SU-DHL-6 (cell line): ENCODE results near the gene ECHS1.

Experiments
- CTCF ChIP-seq: fragments of 200-600 bp; sonication (generic); IDR thresholded peaks from one replicate; pipeline ENCODE4 v1.5.1; 2017; ENCODE audit warnings: antibody characterized with exemption, mild to moderate bottlenecking, low read length, moderate library complexity; ENCODE audit not compliant: insufficient read depth, poor library complexity, severe bottlenecking
- EZH2phosphoT487 ChIP-seq: fragments of 200-600 bp; sonication (generic), shearing (Covaris generic); conservative IDR thresholded peaks from 2 replicates; pipeline ENCODE4 v1.6.1; 2018; ENCODE audit warnings: mild to moderate bottlenecking, antibody characterized with exemption, low read length, moderate library complexity, mixed read lengths

DNA sequence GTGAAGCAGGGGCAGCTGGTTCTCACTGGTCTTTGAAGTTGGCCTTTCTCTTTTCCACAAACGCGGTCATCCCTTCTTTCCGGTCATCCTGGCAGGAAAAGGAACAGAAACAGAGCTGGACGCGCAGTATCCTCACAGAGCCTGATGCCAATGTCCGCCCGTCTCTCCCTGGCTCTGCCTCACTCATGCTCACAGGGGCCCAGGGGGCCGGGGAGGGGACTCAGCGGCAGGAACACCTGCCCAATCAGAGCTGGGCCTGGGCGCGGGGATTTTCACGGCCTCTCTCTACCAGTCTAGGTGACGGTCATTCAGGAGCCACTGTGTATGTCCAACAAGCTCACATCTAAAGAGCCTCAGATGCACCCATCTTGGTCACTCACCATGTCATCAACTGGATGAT is 10.3 kb downstream of the ECHS1 start:
- TF ChIP-seq CTCF (no peak), EZH2phosphoT487 (no peak)
